Smooth muscle cell (in vitro differentiated cells): ENCODE data around the gene GPC6. TPM values are rescaled to one million over a fixed set of nuclear protein-coding genes. Genes with fewer than 3 reads are reported as not detected.

Source experiments
- DNase-seq: peaks from one replicate; lab custom pipeline; 2025; ENCODE audit not compliant: unreplicated experiment; lab: John Stamatoyannopoulos, UW
- H2AFZ ChIP-seq: fragments of 200-600 bp; sonication (generic); 2 replicates; pipeline ENCODE4 v1.6.0; 2016; ENCODE audit warnings: antibody characterized with exemption, low read depth, mild to moderate bottlenecking
- H3F3A ChIP-seq: fragments of 200-600 bp; sonication (generic); 2 replicates; pipeline ENCODE4 v1.6.0; 2017; ENCODE audit warnings: antibody characterized with exemption, low read depth
- H3K27ac ChIP-seq: fragments of 200-600 bp; sonication (generic); 2 replicates; pipeline ENCODE4 v1.5.1; 2016; ENCODE audit warnings: low read depth, mild to moderate bottlenecking
- H3K27me3 ChIP-seq: fragments of 200-600 bp; sonication (generic); 2 replicates; pipeline ENCODE4 v1.6.1; 2016; ENCODE audit warnings: low read depth, mild to moderate bottlenecking
- H3K36me3 ChIP-seq: fragments of 200-600 bp; sonication (generic); 2 replicates; pipeline ENCODE4 v1.5.1; 2016; ENCODE audit warnings: low read depth
- H3K4me1 ChIP-seq: fragments of 200-600 bp; sonication (generic); 2 replicates; pipeline ENCODE4 v1.5.1; 2016; ENCODE audit warnings: low read depth
- H3K4me2 ChIP-seq: fragments of 200-600 bp; sonication (generic); 2 replicates; pipeline ENCODE4 v1.6.0; 2016; ENCODE audit warnings: mild to moderate bottlenecking
- H3K4me3 ChIP-seq: fragments of 200-600 bp; sonication (generic); 2 replicates; pipeline ENCODE4 v1.5.1; 2016; ENCODE audit warnings: mild to moderate bottlenecking
- H3K79me2 ChIP-seq: fragments of 200-600 bp; sonication (generic); 2 replicates; pipeline ENCODE4 v1.6.0; 2016; ENCODE audit warnings: low read depth, mild to moderate bottlenecking
- H3K9ac ChIP-seq: fragments of 200-600 bp; sonication (generic); 2 replicates; pipeline ENCODE4 v1.6.0; 2016; ENCODE audit warnings: low read depth
- H3K9me3 ChIP-seq: fragments of 200-600 bp; sonication (generic); replicated peaks from 2 replicates; pipeline ENCODE4 v1.5.1; 2016; ENCODE audit warnings: low read depth
- H4K20me1 ChIP-seq: fragments of 200-600 bp; sonication (generic); 2 replicates; pipeline ENCODE4 v1.6.0; 2016; ENCODE audit warnings: low read depth
- WGBS: methylation state at CpG from one replicate; pipeline ENCODE4 v1.1.7; 2016; ENCODE audit warnings: low lambda C conversion rate; 5-methylcytosine and 5-hydroxymethylcytosine counted together
- polyA plus RNA-seq: library from polyadenylated mRNA; unstranded; fragments of >200 nt; fragmentation: Nextera tagmentation; extraction: Ambion mirVana; gene quantifications from 2 replicates; pipeline ENCODE4 v1.2.1, GENCODE V29; 2016
- total RNA-seq: library from RNA; depleted of rRNA; stranded (reverse); fragments of >200 nt; gene quantifications from 2 replicates; pipeline ENCODE4 v1.2.3, GENCODE V29; 2014
- TF ChIP-seq, protein P1 (sequence below): fragments of 200-600 bp; sonication (generic); IDR thresholded peaks from 2 replicates; pipeline ENCODE4 v1.5.1; 2017; ENCODE audit warnings: borderline replicate concordance, mild to moderate bottlenecking, antibody characterized with exemption; ENCODE audit not compliant: insufficient read depth, poor library complexity, severe bottlenecking

Gene GPC6
- total and polyA plus RNA-seq, 2 experiments from 2014 or later = 19.7 to 68.5 TPM

GRCh38 chr13:94332359-94333096 is 1105.9 kb downstream of the GPC6 start:
- Histone ChIP-seq H3K27ac (peak overlapping the region; percentile 54), H3K4me2 (peak overlapping the region; percentile 62), H3K27me3 (no peaks in the 10 kb centered on the region), H3K4me3 (no peak overlapping the region), H3K79me2 (no peaks in the 10 kb centered on the region), H3K4me1 (no peaks in the 10 kb centered on the region), H3K9me3 (no peaks in the 10 kb centered on the region), H3F3A (peaks cover 10% of the 10 kb centered on the region), H4K20me1 (no peaks in the 10 kb centered on the region), H3K9ac (no peak overlapping the region), H3K36me3 (no peaks in the 10 kb centered on the region), H2AFZ (no peak overlapping the region)
- TF ChIP-seq, protein P1, sequence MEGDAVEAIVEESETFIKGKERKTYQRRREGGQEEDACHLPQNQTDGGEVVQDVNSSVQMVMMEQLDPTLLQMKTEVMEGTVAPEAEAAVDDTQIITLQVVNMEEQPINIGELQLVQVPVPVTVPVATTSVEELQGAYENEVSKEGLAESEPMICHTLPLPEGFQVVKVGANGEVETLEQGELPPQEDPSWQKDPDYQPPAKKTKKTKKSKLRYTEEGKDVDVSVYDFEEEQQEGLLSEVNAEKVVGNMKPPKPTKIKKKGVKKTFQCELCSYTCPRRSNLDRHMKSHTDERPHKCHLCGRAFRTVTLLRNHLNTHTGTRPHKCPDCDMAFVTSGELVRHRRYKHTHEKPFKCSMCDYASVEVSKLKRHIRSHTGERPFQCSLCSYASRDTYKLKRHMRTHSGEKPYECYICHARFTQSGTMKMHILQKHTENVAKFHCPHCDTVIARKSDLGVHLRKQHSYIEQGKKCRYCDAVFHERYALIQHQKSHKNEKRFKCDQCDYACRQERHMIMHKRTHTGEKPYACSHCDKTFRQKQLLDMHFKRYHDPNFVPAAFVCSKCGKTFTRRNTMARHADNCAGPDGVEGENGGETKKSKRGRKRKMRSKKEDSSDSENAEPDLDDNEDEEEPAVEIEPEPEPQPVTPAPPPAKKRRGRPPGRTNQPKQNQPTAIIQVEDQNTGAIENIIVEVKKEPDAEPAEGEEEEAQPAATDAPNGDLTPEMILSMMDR = no peak
- no peak for DNase-seq
- 51% methylated on average over 10 of the region's 10 CpGs for WGBS

- Histone ChIP-seq H3K27ac (peak overlapping the region; percentile 54), H3K4me3 (no peak overlapping the region), H3F3A (peaks cover 10% of the 10 kb centered on the region), H3K4me1 (no peaks in the 10 kb centered on the region), H3K27me3 (no peaks in the 10 kb centered on the region), H3K79me2 (no peaks in the 10 kb centered on the region), H3K9me3 (no peaks in the 10 kb centered on the region), H3K36me3 (no peaks in the 10 kb centered on the region), H3K9ac (no peak overlapping the region), H3K4me2 (peak overlapping the region; percentile 62), H4K20me1 (no peaks in the 10 kb centered on the region), H2AFZ (no peak overlapping the region)
- DNase-seq = no peak
- 19% methylated on average over 4 of the region's 4 CpGs for WGBS
- TF ChIP-seq, protein P1 = no peak
Measured at GRCh38 chr13:94333131-94333820, 1106.7 kb downstream of the GPC6 start.

DNA sequence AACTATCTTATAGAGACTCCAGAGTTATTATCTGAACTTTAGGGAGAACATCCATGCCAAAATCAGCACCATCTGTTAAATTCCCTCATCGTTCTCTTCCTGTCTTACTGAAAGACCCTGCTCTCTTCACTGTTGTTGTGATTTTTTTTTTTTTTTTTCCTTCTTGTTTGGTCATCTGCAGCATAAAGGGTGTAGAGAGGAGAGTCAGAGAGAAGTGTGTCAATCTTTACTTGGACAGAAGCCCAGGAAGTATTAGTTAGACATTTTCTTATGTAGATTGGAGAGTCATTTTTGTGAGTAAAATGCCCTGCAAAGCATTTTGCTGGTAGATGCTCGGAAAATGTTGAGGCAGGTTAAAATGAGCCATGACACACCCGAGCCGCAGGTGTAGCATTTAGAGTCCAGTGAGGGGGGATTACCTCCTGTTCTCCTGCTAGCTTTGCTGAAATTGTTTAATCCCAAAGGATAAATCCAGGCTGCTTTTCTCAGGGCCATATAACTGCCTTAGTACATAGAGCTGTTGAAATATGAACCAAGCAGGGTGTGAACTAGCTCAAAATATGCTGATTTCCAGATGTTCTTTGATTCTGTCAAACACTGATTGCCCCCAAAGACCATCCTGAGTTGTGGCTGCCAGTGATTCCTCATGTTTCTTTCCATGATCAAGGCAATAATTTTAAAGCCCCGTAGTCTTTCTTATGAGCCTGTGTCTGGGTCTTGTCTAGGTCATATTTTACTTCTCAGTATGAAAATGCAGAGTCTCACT is 1109.3 kb downstream of the GPC6 start:
- H3K9me3 ChIP-seq = no peaks in the 10 kb centered on the region
- peaks cover 10% of the 10 kb centered on the region for H3F3A ChIP-seq
- 74% methylated on average over 5 of the region's 5 CpGs for WGBS
- H3K79me2 ChIP-seq = no peaks in the 10 kb centered on the region
- no peak overlapping the region for H3K4me2 ChIP-seq
- TF ChIP-seq, protein P1 = no peak
- H3K4me1 ChIP-seq = no peaks in the 10 kb centered on the region
- DNase-seq = no peak
- H2AFZ ChIP-seq = no peak overlapping the region
- no peaks in the 10 kb centered on the region for H4K20me1 ChIP-seq
- H3K9ac ChIP-seq = no peak overlapping the region
- H3K27ac ChIP-seq = no peak overlapping the region
- no peaks in the 10 kb centered on the region for H3K36me3 ChIP-seq
- no peak overlapping the region for H3K4me3 ChIP-seq
- H3K27me3 ChIP-seq = no peaks in the 10 kb centered on the region
